ENCODE data around the gene ARHGAP22. TPM values are rescaled to one million over a fixed set of nuclear protein-coding genes. Genes with fewer than 3 reads are reported as not detected.

The ARHGAP22 gene
- total and polyA plus RNA-seq, 2 of the 4 experiments (the other 2 are of a cell fraction), result 28.3 to 30.2 TPM

- dilution Hi-C loops (cut with HindIII; ENCODE audit: low sequenced_read_pairs, unreplicated experiment), result no loop called here
- no peak overlapping the region for H4K5ac ChIP-seq (ENCODE audit: low read depth, low read length)
- no peak overlapping the region for H3K4me2 ChIP-seq (ENCODE audit: low read depth, low read length)
- H2AFZ ChIP-seq (replicated peaks; ENCODE audit: low read length, poor library complexity), result no peak overlapping the region
- no peak overlapping the region for H2BK15ac ChIP-seq (ENCODE audit: low read depth, low read length)
- in situ Hi-C loops (cut with MboI; ENCODE audit: low sequenced_read_pairs), result no loop called here
- H4K20me1 ChIP-seq (ENCODE audit: insufficient read depth, low read length), result no peaks in the 10 kb centered on the region
- H3K14ac ChIP-seq (replicated peaks; ENCODE audit: low read depth, low read length), result no peak overlapping the region
- H3K9ac ChIP-seq (ENCODE audit: low read depth, low read length), result no peak overlapping the region
- no peak overlapping the region for H3K4me3 ChIP-seq (ENCODE audit: insufficient read depth, low read depth, low read length)
- no peak overlapping the region for H2BK120ac ChIP-seq (ENCODE audit: low read depth, low read length)
- no peaks in the 10 kb centered on the region for H3K9me1 ChIP-seq (ENCODE audit: insufficient read depth, low read length)
- no peak overlapping the region for H2BK5ac ChIP-seq (ENCODE audit: low read depth, low read length, poor library complexity, severe bottlenecking)
- POLR2A ChIA-PET (ENCODE audit: unreplicated experiment), result no interaction called here
- H4K91ac ChIP-seq (ENCODE audit: insufficient read depth, low read depth, low read length), result no peak overlapping the region
- ATAC-seq (ENCODE audit: low read depth) (no peak; the same call in 1 of the 2 replicates), DNase-seq (no peak)
- H3K9me3 ChIP-seq (ENCODE audit: control insufficient read depth, insufficient read depth, low read length), result no peaks in the 10 kb centered on the region
- CTCF ChIA-PET, result interaction anchor here (1.3 kb wide), 1 partner anchor 17 kb away, joined by 3 read pairs; no protein-coding TSS in a partner anchor
- no peak overlapping the region for H2BK20ac ChIP-seq (ENCODE audit: low read depth, low read length)
- no peak overlapping the region for H2AK9ac ChIP-seq (replicated peaks; ENCODE audit: low read depth, low read length, poor library complexity)
- WGBS, 2 experiments (ENCODE audit: extremely low coverage in 2 of 2, insufficient read length in 1 of 2), result 86% methylated on average over 7 of the region's 8 CpGs; no CpG with 5 or more reads in 1 of the 2 experiments
- intact Hi-C loops (cut with micrococcal nuclease), result no loop called here
- no peak overlapping the region for H3K27ac ChIP-seq (ENCODE audit: insufficient read depth, low read length)
- no peaks in the 10 kb centered on the region for H3K36me3 ChIP-seq (ENCODE audit: control insufficient read depth, insufficient read depth, low read length)
- no peak overlapping the region for H2AK5ac ChIP-seq (ENCODE audit: low read depth, low read length)
- peaks cover 2% of the 10 kb centered on the region; the same call in 1 of the 2 replicates for H3K4me1 ChIP-seq (ENCODE audit: control insufficient read depth, insufficient read depth, low read length)
- peaks cover 0 to 8% of the 10 kb centered on the region in 2 experiments; a peak in 1 of 4 replicates for H3K79me1 ChIP-seq (ENCODE audit: low read depth in 1 of 2, low read length in 2 of 2)
- no TSS peak for BruUV-seq (replicated peaks)
- H3K56ac ChIP-seq (ENCODE audit: extremely low read depth, insufficient read depth, low read length), result no peak overlapping the region
- TF ChIP-seq RFX5 (IDR thresholded peaks at IDR 0.05; ENCODE audit: low read depth, low read length) (no peak), CHD1 (IDR thresholded peaks at IDR 0.05; ENCODE audit: low read depth, low read length) (no peak), CTCF (conservative IDR thresholded peaks at IDR 0.05; ENCODE audit: low read depth, low read length) (no peak)
- no peak overlapping the region for H3K18ac ChIP-seq (ENCODE audit: low read depth, low read length)
- no peak overlapping the region for H4K8ac ChIP-seq (ENCODE audit: low read depth in 2 of 2, low read length in 2 of 2)
- no peaks in the 10 kb centered on the region for H3K27me3 ChIP-seq (ENCODE audit: control insufficient read depth, insufficient read depth, low read length)
- H3K4ac ChIP-seq (ENCODE audit: low read depth, low read length), result no peak overlapping the region
- no peak overlapping the region for H3K23ac ChIP-seq (ENCODE audit: low read depth, low read length)
Observed at GRCh38 chr10:48634984-48635557, 30.2 kb upstream of the ARHGAP22 start.

Data from IMR-90 (cell line).